ENCODE data around the gene CTDSP2.
"Not testable (repeated sequence)": the region's sequence is repeated elsewhere in the genome, so short reads cannot be mapped to it uniquely, and the experiment has no call there.

Gene CTDSP2

DNA sequence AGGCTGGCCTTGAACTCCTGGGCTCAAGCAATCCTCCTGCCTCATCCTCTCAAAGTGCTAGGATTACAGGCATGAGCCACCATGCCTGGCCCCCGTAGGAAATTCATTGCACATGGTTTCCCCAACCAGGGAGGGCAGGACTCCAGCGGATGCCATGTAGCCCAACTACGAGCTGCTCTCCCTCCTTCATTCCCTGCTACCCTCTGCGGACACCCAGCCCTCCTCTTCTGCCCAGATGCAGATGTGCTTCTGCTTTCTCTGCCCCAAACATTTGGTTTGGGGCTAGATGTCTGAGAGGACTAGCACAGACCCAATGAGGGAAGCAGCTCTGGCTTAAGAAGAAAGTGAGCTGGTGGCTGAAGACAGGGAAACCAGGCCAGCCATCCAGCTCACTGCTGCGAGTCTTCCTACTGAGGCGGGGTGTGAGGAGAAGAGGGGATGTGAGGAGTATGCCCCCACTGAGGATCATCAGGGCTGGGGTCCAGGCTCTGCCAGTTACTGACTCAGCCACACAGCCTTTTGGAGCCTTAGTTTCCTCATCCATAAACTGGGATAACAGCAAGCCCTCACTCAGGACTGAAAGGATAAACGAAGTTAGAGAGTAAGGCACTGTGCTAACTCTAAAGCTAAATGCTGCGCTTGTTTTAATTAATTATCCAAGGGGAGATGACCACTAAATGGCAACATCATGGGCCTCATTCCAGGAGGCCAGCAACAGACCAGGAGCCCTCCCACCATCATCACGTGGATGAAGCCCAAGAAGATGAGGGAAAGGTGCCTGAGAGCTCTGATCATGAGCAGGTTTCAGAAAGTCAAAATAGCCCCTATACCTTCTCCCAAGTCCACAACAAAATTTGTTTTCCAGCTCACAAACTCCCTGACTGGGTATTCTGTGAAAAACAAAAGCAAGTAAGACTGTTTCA, 10.9 kb downstream of the CTDSP2 start:
- no peak for DNase-seq (ENCODE audit: low read depth in 2 of 2)

DNA sequence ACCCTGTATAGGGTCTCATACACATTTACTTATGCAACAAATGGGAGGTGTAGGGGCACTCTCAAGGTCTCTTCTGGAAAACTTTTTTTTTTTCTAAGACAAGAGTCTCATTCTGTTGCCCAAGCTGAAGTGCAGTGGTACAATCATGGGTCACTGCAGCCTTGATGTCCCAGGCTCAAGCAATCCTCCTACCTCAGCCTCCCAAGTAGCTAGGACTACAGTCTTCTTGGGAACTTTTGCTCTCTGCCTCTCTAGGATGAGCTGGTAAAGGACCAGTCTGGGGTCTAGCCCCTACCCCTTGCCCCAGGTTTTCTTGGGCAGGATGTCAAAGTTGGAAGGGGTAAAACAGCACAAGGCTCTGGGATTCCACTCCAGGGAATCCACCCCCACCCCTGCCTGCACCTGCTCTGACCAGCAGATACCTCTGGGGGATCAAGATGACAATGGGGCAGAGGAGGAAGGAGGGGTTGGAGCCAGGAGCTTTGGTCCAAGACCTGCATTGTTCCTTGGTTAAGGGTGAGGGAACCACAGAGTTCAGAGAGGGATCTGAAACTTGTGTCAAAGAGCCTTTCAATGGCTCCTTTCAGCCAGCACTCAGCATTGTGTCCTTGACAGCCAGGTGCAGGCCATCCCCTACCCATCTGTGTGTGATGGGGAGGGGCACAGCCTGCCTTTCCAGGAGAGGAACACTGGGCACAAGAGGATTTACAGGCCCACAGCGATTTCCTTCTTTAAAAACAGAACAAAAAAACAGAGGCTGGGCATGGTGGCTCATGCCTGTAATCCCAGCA, 12.2 kb downstream of the CTDSP2 start:
- DNase-seq (ENCODE audit: low read depth in 2 of 2) = no peak

DNA sequence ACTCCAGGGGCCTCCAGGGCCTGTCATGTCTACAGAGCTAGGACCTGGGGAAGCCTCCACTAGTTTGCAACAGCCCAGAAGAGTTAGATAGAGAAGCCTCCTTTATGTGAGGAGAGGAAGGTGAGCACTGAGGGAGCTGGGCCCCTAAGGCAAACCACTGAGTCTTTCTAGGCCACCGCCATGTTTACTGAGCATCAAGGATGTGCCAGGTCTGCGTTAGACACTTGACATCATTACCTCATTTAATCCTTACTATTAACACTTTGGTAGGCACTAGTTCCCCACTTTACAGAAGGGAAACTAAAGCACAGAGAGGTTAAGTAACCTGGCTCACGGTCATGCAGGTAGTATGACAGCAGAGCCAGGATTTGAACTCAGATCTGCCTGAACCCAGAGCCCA, 12.9 kb downstream of the CTDSP2 start:
- no peak for DNase-seq (ENCODE audit: low read depth in 2 of 2)

DNA sequence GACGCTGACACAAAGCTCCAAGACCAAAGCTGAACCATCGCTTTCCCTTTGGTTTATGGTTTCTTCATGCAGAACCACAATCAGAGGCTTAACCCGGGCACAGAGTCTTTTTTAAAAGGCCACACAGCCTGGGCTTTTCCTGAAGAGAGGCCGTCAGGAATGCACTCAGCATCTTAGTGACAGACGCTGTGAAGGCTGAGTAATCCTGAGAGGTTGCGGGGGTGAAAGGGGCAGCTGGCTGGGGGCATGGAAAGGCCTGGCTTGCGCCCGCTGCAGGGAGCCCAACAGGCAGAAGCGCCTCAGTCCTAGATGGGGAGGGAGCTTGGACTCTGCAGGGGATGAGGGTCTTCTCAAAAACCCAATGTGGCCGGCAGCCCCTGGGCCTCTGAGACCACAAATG, 13.6 kb downstream of the CTDSP2 start:
- DNase-seq (ENCODE audit: low read depth in 2 of 2) = no peak

DNA sequence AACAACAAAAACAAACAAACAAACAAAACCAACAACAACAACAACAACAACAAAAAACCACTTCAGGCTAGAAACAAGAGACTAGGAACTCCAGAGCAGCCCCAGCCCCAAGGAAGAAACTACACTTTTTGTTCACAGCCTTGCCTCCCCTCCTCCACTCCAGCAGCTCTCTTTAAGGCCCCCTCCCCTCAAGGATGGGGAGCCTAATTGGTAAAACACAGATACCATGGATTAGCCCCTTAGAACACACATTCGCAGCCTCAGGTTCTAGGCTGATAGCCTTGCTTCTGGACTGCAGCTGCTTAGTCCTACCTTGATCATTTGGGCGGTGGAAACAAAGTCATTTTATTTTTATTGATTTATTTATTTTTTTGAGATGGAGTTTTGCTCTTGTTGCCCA, 16.1 kb downstream of the CTDSP2 start:
- DNase-seq (ENCODE audit: low read depth in 2 of 2) = no peak

DNA sequence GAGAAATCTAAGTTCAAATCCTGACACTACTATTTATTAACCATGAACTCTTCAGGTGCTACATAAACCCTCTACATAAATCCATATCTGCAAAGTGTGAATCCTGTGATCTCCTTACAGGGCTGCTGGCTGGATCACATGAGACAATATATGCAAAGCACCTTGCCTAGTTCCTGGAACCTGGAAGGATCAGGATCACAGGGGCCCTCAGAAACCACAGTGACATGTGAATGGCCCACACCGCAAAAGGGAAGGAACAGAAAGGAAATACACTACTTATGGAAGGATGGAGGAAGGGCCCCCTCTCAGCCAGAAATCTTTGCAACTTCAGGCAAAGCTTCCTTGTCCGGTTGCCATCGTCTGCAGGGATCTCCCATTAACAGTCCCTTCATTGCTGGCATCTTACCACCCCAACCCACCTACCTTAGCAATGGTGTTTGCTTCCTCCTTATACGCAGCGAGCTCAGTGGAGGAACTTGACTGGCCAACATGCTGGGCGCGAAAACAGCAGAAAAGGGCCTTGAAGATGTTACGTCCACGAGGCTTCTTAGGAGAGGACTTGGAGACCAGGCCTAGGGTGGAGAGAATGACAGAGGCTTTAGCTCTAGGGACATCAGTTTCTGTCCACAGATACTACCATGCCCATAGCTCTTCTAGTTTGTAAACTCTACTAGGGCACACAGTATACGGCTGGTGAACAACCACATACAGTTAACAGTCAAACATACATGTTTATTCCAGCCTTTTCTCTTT, 17.3 kb downstream of the CTDSP2 start:
- DNase-seq (ENCODE audit: low read depth in 2 of 2) = no peak

DNA sequence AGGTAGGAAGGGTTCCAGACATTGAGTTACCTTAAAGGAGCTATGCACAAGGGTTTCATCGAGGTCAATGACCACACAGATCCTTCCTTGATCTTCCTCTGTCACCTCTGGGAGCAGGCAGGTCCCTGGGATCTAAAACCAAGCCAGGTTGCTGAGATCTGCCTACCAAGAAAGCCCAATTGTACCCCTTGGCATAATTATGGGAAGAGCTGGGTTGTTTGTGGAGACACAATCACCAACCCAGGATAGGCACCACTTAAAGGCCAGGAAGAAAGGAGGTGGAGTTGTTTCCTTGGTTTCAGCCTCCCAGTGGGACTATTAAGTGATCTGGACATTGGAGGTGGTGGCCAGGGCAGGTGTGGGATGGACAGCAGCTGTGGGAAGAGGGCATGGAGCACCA, 19.6 kb downstream of the CTDSP2 start:
- no peak for DNase-seq (ENCODE audit: low read depth in 2 of 2)

DNA sequence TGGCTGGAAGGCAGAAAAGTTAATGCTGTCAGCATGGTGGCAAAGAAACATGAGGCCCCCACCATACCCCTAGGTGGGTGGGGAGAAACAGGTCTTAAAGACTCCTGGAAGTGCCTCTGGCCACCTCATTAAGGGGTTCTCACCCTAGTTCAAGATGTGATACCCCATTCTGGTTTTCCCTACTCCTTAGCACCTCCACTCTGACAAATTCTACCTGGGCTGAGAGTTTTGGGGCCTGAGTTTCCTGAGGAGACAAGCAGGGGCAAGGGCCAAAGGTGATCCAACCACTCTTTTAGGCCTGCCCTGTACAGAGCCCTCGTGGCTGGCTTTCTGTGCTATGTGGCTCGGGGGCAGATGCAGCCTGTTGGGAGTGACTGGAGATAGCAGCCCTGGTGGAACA, 20.1 kb downstream of the CTDSP2 start:
- DNase-seq (ENCODE audit: low read depth in 2 of 2) = no peak

DNA sequence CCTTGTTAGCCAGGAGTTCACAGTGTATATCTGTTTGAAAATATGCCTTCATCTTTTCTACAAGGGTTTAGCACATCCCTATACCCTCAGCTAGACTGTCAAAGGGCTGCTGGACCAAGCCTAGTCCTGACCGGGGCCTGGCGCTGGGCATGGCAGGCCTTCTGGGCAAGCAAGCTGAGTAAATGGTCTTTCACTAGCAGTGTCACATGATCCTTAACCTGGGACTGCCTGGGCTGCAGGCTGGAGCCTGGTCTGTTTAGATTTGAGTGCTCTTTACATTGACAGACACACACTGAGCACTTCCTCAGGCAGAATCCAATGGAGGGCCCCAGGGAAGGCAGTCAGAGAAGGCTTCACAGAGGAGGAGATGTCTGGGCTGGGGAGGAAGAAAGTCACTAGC, 21.1 kb downstream of the CTDSP2 start:
- DNase-seq (ENCODE audit: low read depth in 2 of 2) = no peak

DNA sequence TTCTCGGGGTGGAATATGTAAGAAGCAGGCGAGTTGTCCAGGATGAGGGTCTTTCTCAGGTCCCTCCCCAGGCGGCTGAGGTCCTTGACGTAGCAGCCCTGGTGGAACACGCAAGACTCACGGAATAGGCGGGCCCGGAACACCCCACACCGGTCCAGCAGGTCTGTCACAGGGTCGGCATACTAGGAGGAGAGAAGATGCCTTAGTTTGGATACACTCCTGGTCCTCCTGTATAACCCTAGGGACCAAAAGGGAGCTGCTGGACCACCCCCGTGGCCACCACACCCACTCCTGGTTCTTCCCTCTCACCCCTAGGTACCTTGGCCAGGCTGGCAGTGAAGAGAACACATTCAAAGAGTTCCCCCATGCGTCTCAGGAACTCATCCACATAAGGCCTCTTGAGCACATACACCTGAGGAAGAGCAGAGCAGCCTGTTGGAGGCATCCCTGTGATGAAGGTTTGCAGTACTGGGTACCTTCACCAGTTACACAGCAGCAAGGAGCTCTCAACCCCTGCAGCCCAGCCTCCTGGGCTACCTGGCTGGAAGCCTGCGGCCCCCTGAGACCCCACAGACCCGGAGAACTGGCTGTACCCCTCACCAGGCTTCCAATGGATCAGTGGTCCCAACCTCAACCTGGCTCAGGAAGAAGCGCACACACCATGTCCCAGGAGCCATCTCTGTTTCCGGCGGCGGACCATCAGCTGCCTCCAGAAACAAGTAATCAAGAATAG, 22.5 kb downstream of the CTDSP2 start:
- no peak for DNase-seq (ENCODE audit: low read depth in 2 of 2)

DNA sequence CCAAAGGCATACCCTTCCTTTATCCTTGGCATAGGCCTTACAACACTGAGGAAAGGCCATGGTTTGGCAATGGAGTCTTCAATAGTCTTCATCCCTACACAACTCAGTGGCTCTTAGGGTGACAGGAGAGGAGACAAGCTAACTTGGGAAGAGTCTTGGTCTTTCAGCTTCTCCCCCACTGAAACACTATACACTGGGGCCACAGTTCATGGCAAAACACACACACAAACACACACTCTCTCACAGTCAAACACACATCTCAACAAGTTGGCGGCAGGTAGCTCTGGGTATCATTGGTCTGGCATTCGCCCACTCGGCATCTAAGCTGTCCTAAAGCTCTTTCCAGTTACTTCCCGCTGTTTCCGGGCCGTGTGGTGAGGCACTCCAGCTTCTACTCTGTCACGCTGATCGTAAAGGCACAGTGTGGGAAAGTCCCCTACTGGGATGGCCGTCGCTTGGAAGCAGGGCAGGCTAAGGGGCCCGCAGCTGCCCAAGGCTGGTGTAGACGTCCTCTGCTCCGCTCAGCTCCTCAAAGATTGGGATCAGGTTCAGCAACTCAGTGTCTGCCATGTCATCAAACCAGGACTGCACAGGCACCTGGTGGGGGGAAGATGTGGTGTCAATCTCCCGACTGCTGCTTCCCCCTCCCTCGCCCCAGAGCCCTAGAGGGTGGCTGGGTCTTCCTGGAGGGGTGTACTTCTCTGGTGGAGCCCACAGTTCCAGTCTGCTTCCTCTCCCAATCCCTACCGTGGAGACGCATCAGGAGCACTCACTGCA, 23.2 kb downstream of the CTDSP2 start:
- DNase-seq (ENCODE audit: low read depth in 2 of 2) = no peak

DNA sequence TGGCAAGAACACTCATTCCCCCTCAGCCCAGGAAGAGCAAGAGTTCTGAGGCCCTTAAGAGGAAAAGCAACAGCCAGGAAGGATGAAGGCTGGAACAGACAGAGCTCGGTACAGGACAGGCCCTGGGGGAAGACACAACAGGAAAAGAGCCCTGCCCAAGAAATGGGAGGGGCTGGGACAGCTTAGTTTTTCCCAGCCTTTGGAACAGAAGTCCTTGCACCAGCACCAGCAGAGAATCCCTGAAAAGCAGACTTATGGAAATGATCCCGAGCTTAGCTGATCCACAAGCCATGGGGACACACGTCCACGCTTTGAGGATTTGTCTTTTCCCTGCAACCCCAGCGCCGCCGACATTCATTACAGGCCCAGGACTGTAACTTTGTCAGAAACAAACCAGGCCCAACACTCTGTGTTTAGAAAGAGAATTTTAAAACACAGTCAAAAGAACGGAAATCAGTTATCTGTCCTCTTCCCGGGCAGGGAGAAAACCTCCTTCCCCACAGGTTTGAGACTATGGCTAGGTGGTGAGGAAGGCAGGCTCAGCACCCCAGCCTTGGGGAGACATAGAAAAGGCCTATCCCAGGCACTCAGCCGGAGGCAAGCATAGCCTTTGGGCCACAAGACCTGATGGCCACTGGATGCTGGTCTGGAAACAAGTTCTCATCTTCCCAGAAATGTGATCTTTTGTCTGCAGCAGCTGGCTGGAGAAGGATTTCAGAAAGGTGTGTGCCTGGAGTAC, 24.0 kb downstream of the CTDSP2 start:
- no peak for DNase-seq (ENCODE audit: low read depth in 2 of 2)

DNA sequence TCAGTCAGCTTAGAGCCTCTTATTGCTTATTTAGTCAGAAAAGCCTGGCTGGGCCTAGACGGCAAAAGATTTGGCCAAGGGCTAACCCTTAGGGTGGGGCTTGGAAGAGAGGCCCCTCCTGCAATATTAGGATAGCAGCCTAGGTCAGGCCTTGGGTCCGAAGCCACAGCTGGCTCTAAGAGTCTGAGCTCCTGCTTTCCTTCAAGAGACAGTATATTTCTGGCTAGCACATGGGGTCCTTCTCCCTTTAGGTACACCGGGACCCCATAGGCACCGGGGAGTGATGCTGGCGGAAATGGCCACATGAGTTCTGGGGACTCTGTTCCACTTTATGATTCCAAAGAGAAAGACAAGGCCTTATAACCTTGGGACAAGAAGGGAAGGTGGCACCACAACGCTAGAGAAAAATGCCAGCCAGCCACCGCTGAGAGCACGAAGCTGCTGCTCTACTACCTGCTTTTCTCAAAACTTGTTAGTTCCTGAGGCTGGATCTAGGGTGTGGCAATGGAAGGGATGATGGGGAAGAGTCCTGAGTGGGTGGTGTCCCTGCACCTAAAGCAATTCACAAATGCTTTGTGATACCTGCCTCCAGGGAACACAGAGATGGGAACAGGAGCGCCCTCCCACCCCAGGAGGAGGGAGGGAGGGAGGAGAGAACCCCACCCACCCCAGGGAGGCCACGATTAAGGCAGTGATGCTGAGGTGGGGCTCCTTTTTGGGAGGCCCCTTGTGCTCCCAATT, 24.9 kb downstream of the CTDSP2 start:
- no peak for DNase-seq (ENCODE audit: low read depth in 2 of 2)

DNA sequence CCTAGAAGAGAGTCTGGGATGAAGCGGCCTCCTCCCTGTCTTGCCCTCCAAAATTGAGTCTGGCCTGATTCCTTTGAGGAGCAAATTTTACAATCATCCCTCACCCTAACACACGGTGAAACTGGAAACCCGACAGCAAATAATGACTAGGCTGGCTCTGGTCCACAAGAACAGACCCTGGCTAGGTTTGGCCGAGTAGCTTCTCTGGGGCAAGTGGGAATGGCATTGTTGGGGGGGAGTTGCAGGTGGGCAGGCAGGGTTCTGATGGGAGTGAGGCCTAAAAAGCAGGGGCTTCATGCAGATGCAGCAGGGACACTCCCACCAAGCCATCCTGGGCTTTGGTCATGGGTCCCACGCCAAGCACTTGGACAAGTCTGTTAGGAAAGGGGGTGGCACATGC, 25.5 kb downstream of the CTDSP2 start:
- not testable (repeated sequence) for DNase-seq (ENCODE audit: low read depth in 2 of 2)

DNA sequence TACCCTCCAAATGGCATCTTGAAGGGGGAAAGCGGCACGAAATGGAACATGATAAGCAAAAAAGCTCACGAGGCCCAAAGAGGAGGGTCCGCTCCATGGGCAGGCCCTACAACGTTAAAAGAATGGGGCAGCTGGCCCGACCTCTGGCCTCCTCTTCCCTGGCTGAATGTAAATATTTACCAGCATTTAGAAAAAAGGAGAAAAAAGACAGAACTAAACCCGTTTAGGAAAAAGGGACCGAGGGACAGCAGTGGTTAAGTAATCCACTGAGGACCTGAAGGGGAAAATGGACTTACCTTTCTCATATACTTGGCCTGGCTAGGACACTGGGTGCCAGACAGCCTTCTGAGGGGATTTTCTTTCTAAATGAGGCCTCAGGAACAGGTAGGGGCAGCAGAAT, 26.4 kb downstream of the CTDSP2 start:
- DNase-seq (ENCODE audit: low read depth in 2 of 2) = not testable (repeated sequence)

DNA sequence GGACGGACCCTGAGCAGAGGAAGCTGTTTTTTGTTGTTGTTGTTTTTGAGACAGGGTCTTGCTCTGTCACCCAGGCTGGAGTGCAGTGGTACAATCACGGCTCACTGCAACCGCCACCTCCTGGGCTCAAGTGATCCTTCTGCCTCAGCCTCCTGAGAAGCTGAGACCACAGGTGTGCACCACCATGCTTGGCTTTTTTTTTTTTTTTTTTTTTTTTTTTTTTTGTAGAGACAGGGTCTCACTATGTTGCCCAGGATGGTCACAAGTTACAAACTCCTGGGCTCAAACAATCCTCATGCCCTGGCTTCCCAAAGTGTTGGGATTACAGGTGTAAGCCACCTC, 28.6 kb downstream of the CTDSP2 start:
- DNase-seq (ENCODE audit: low read depth in 2 of 2) = not testable (repeated sequence)

DNA sequence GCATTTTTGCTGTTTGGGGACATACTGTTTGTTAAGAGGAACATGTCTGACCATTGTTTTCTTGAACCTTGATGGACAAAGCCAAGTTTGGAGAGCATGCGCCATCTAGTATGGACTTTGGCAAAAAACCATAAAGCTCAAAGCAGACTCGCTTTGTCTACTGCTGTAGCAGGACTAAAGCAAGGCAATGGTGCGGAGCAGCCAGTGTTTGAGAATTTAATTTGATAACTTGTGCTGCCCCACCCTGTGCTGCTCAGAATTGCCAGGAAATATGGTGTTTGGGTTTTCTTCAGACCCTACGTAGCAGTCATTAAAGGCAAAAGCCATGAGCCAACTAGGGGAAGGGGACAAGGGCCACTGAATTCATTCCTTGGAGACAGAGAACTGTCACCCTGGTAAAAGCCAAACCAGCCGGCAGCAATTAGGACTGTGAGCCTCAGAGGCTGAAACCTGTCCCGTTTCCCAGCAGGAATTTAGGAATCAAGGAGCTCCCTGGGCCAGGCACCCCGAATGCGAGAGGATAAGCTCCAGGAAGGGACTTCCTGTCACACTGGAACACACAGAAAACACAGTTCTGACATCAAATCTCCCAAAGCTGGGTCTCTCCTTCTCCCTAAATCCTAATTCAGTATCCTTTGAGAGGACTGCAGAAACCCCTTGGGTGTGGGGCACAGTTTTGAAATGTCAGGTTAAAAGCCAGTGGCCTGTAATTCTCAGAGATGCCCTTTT, 29.1 kb downstream of the CTDSP2 start:
- DNase-seq (ENCODE audit: low read depth in 2 of 2) = no peak

DNA sequence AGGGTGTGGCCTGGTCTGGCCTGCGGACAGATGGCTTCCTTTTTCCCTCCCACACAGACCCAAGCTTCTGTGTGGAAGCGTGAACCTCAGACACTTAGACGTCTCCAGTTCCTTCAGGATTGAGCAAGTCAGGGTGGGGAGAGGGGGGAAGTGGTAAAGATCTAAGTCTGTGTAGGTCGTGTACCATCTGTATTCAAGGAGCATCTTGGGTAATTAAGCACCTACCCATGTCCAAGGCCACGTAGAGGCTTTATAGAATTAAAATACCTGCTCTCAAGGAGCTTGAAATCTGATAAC, 29.7 kb downstream of the CTDSP2 start:
- DNase-seq (ENCODE audit: low read depth in 2 of 2) = no peak
